Measurements from ENCODE around the gene IQCE.

DNA sequence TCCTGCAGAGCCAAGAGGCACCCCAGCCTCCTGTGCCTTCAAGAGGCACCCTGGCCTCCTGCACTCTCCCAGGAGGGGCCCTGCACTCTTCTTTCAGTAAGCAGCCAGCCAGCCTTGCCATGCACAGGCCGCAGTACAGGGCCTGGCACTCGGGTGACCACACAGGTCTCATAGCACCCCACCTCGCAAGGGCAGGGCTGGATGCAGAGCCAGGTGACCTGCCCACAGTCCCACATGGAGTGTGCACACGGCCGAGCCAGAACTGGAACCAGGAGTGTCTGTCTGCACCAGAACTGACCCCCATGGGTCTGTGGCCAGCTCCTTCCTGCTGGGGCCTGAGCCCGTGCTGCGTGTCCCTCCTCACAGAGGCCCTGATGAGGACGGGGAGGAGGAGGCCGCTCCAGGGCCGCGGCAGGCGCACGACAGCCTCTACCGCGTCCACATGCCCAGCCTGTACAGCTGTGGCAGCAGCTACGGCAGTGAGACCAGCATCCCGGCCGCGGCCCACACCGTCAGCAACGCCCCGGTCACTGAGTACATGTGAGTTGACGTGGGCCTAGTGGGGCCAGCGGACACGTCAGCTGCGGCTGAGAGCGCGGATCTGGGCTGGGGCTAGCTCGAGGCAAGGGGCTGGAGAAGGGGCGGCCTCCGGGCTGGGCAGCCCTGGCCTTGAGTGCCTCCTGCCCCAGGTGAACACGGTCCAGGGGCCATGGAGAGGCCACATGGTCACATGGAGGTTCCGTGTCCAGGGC lies 99.3 kb downstream of the IQCE start:
- TF ChIP-seq EGR1 (IDR thresholded peaks at IDR 0.05) (no peak), TCF12 (IDR thresholded peaks at IDR 0.05; ENCODE audit: low read depth) (no peak), CEBPB (IDR thresholded peaks at IDR 0.05) (no peak), ZBTB7A (IDR thresholded peaks at IDR 0.05; ENCODE audit: low read depth) (no peak), YY1 (IDR thresholded peaks at IDR 0.05; ENCODE audit: low read depth) (no peak)
- TF ChIP-seq, protein P1, sequence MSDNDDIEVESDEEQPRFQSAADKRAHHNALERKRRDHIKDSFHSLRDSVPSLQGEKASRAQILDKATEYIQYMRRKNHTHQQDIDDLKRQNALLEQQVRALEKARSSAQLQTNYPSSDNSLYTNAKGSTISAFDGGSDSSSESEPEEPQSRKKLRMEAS (IDR thresholded peaks at IDR 0.05) = no peak
